ENCODE data around the gene ZNF324. TPM values are rescaled to one million over a fixed set of nuclear protein-coding genes. Genes with fewer than 3 reads are reported as not detected.
A peak's percentile ranks its signal among the peaks of the same experiment; 100 is the strongest.
"Not testable (repeated sequence)": the region's sequence is repeated elsewhere in the genome, so short reads cannot be mapped to it uniquely, and the experiment has no call there.

Gene ZNF324
- total RNA-seq, 1 donor from 2014 or later, result 12.9 TPM

- DNase-seq (ENCODE audit: extremely low spot score, unreplicated experiment), result no peak
- no peaks in the 10 kb centered on the region for H3K9me3 Mint-ChIP-seq (ENCODE audit: unreplicated experiment)
- TF ChIP-seq CTCF (IDR thresholded peaks at IDR 0.05), result no peak
- no peak overlapping the region for H3K4me3 Mint-ChIP-seq (ENCODE audit: unreplicated experiment)
- H3K27ac Mint-ChIP-seq (ENCODE audit: unreplicated experiment), result no peak overlapping the region
- no peaks in the 10 kb centered on the region for H3K36me3 Mint-ChIP-seq (ENCODE audit: unreplicated experiment)
- H3K27me3 Mint-ChIP-seq (ENCODE audit: unreplicated experiment), result no peaks in the 10 kb centered on the region
- no peaks in the 10 kb centered on the region for H3K4me1 Mint-ChIP-seq (ENCODE audit: unreplicated experiment)
Observed at GRCh38 chr19:58492265-58492664, 25.4 kb downstream of the ZNF324 start.

- TF ChIP-seq CTCF (IDR thresholded peaks at IDR 0.05), result no peak
- H3K36me3 Mint-ChIP-seq (ENCODE audit: unreplicated experiment), result no peaks in the 10 kb centered on the region
- peaks cover 14% of the 10 kb centered on the region for H3K4me1 Mint-ChIP-seq (ENCODE audit: unreplicated experiment)
- DNase-seq (ENCODE audit: extremely low spot score, unreplicated experiment), result no peak
- no peak overlapping the region for H3K27ac Mint-ChIP-seq (ENCODE audit: unreplicated experiment)
- H3K9me3 Mint-ChIP-seq (ENCODE audit: unreplicated experiment), result no peaks in the 10 kb centered on the region
- H3K4me3 Mint-ChIP-seq (ENCODE audit: unreplicated experiment), result no peak overlapping the region
- H3K27me3 Mint-ChIP-seq (ENCODE audit: unreplicated experiment), result no peaks in the 10 kb centered on the region
Observed at GRCh38 chr19:58497634-58498170, 30.8 kb downstream of the ZNF324 start.

GRCh38 chr19:58498316-58499020 lies 31.6 kb downstream of the ZNF324 start:
- H3K9me3 Mint-ChIP-seq (ENCODE audit: unreplicated experiment), result no peaks in the 10 kb centered on the region
- peak overlapping the region; percentile 94 for H3K27ac Mint-ChIP-seq (ENCODE audit: unreplicated experiment)
- peak overlapping the region; percentile 86 for H3K4me3 Mint-ChIP-seq (ENCODE audit: unreplicated experiment)
- TF ChIP-seq CTCF (IDR thresholded peaks at IDR 0.05), result no peak
- no peaks in the 10 kb centered on the region for H3K36me3 Mint-ChIP-seq (ENCODE audit: unreplicated experiment)
- peaks cover 14% of the 10 kb centered on the region for H3K4me1 Mint-ChIP-seq (ENCODE audit: unreplicated experiment)
- no peak for DNase-seq (ENCODE audit: extremely low spot score, unreplicated experiment)
- H3K27me3 Mint-ChIP-seq (ENCODE audit: unreplicated experiment), result no peaks in the 10 kb centered on the region

GRCh38 chr19:58499021-58499927 lies 32.4 kb downstream of the ZNF324 start:
- peak; percentile 100 for DNase-seq (ENCODE audit: extremely low spot score, unreplicated experiment)
- Mint-ChIP-seq H3K27me3 (ENCODE audit: unreplicated experiment) (no peaks in the 10 kb centered on the region), H3K36me3 (ENCODE audit: unreplicated experiment) (no peaks in the 10 kb centered on the region), H3K4me3 (ENCODE audit: unreplicated experiment) (peak overlapping the region; percentile 86), H3K9me3 (ENCODE audit: unreplicated experiment) (no peaks in the 10 kb centered on the region), H3K27ac (ENCODE audit: unreplicated experiment) (peak overlapping the region; percentile 94), H3K4me1 (ENCODE audit: unreplicated experiment) (peaks cover 14% of the 10 kb centered on the region)
- TF ChIP-seq CTCF (IDR thresholded peaks at IDR 0.05), result peak; percentile 51

GRCh38 chr19:58500242-58500641 lies 33.4 kb downstream of the ZNF324 start:
- H3K4me3 Mint-ChIP-seq (ENCODE audit: unreplicated experiment), result peak overlapping the region; percentile 86
- DNase-seq (ENCODE audit: extremely low spot score, unreplicated experiment), result no peak
- peak overlapping the region; percentile 94 for H3K27ac Mint-ChIP-seq (ENCODE audit: unreplicated experiment)
- TF ChIP-seq CTCF (IDR thresholded peaks at IDR 0.05), result no peak
- H3K9me3 Mint-ChIP-seq (ENCODE audit: unreplicated experiment), result no peaks in the 10 kb centered on the region
- H3K27me3 Mint-ChIP-seq (ENCODE audit: unreplicated experiment), result no peaks in the 10 kb centered on the region
- H3K4me1 Mint-ChIP-seq (ENCODE audit: unreplicated experiment), result peaks cover 14% of the 10 kb centered on the region
- H3K36me3 Mint-ChIP-seq (ENCODE audit: unreplicated experiment), result no peaks in the 10 kb centered on the region

- H3K27ac Mint-ChIP-seq (ENCODE audit: unreplicated experiment); H3K4me3 Mint-ChIP-seq (ENCODE audit: unreplicated experiment); H3K27me3 Mint-ChIP-seq (ENCODE audit: unreplicated experiment); H3K4me1 Mint-ChIP-seq (ENCODE audit: unreplicated experiment); H3K9me3 Mint-ChIP-seq (ENCODE audit: unreplicated experiment); H3K36me3 Mint-ChIP-seq (ENCODE audit: unreplicated experiment); DNase-seq (ENCODE audit: extremely low spot score, unreplicated experiment): not testable (repeated sequence)
Observed at GRCh38 chr19:58507602-58508223, 40.8 kb downstream of the ZNF324 start.
